Suppressor macrophage (primary cell): Measurements from ENCODE around the gene CKS1B.

Experiments
- DNase-seq, 4 experiments: peaks; one replicate each; pipeline ENCODE4 v3.0.0-alpha.2; 2020 to 2022

Gene CKS1B

GRCh38 chr1:155015527-155016230 lies 41.2 kb downstream of the CKS1B start:
- DNase-seq = no peak

DNA sequence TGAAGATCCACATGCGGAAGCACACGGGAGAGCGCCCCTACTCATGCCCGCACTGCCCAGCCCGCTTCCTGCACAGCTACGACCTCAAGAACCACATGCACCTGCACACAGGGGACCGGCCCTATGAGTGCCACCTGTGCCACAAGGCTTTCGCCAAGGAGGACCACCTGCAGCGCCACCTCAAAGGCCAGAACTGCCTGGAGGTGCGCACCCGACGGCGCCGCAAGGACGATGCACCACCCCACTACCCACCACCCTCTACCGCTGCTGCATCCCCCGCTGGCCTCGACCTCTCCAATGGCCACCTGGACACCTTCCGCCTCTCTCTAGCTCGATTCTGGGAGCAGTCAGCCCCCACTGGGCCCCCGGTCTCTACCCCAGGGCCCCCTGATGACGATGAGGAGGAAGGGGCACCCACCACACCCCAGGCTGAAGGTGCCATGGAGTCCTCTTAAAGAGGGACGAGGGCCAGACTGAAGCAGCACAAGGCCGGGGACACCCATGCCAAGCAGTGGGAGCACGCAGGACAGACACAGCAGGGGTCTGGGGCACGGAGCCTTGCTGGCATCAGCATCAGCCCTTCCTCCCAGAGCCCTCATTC lies 41.9 kb downstream of the CKS1B start:
- DNase-seq = no peak

- peak; percentile 80 to 92 (median 86) for DNase-seq
Observed at GRCh38 chr1:155017041-155017945, 42.8 kb downstream of the CKS1B start.

GRCh38 chr1:155017946-155018316 lies 43.5 kb downstream of the CKS1B start:
- peak in 1 of 4 experiments; percentile 18 for DNase-seq

DNA sequence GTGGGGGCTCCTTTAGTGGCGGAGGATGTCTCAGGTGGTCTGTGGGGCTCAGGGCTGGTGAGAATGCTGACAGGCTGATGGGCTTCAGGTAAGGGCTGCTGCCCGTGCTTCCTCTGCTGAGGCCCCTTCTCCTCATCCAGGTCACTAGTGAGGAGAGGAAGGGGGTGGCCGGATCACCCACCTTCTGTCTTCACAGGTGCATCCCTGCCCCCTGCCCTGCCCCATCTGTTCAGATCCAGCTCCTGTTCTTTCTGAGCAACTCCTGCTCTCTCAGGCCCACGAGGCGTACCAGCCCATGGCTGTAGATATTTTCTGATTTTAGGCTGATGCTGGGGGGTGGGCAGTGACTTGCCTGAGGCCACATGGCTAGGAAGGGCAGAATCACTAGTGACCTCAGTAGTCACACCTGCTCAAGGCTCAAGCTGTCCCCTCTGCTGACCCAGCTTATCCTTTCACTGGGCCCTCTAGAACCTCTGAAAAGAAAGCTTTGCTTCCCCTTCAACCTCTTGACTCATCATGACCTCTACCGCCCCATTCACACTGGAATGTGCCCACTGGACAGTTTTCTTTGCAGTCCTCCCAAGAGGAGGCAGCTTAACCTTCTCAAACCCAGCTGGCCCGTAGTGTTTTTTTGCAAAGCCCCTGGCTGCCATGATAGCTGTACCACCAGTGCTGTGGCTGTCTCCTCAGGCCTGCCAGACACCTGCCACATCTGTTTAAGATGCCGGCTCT lies 44.3 kb downstream of the CKS1B start:
- DNase-seq = peak in 3 of 4 experiments; percentile 52 to 65 (median 57)

- no peak for DNase-seq
Observed at GRCh38 chr1:155019377-155020245, 45.1 kb downstream of the CKS1B start.

- DNase-seq = no peak
Observed at GRCh38 chr1:155022136-155022926, 47.9 kb downstream of the CKS1B start.

- peak; percentile 49 to 73 (median 66) for DNase-seq
Observed at GRCh38 chr1:155022927-155023236, 48.4 kb downstream of the CKS1B start.

- no peak for DNase-seq
Observed at GRCh38 chr1:155023627-155024026, 49.1 kb downstream of the CKS1B start.

GRCh38 chr1:155024315-155024714 lies 49.8 kb downstream of the CKS1B start:
- no peak for DNase-seq

GRCh38 chr1:155026154-155026553 lies 51.7 kb downstream of the CKS1B start:
- no peak for DNase-seq

- DNase-seq = no peak
Observed at GRCh38 chr1:155026588-155026987, 52.1 kb downstream of the CKS1B start.
